Measurements from ENCODE around the gene LASP1. TPM values are rescaled to one million over a fixed set of nuclear protein-coding genes. Genes with fewer than 3 reads are reported as not detected.

The LASP1 gene
- 158 and 173 TPM in 2 replicates for total RNA-seq

GRCh38 chr17:38869526-38870258 is at the start of gene LASP1:
Gene LASP1 (plus strand): TSS chr17:38870058. CDS start chr17:38870190, 132 bp downstream.

GRCh38 chr17:38824899-38825761 is 44.7 kb upstream of the LASP1 start, which contains the start of gene CWC25:
Gene CWC25 (minus strand): TSS chr17:38825321. CDS start chr17:38825183, 138 bp downstream.

GRCh38 chr17:38853292-38854219 is 16.3 kb upstream of the LASP1 start, which contains the start of gene RPL23:
Gene RPL23 (minus strand): TSS chr17:38853721. CDS start chr17:38853710, 11 bp downstream.

GRCh38 chr17:38925263-38925995 is 55.6 kb downstream of the LASP1 start, which contains the start of gene LASP1NB:
Gene LASP1NB (plus strand): TSS chr17:38925614.

GRCh38 chr17:38967290-38967738 is 97.5 kb downstream of the LASP1 start, which contains the start of gene FBXO47:
Gene FBXO47 (minus strand): TSS chr17:38967403. CDS start chr17:38963025, 4,378 bp downstream.

Small RNA genes within 50 kb of the gene (small RNA-seq; reads per million reads assigned to genes)
- gene MIR4727 (0.14 reads per million), gene MIR6779 (not detected), gene SNORA21 (not detected), gene SNORA21B (not detected)

Other genes starting within 250 kb of the LASP1 start
- 2.6 and 3.9 TPM in 2 replicates for gene EPOP, start 195.1 kb upstream of the LASP1 start, total RNA-seq
- 28.3 and 42.2 TPM in 2 replicates for gene MLLT6, start 164.8 kb upstream of the LASP1 start, total RNA-seq
- 4.4 and 5.5 TPM in 2 replicates for gene CISD3, start 139.7 kb upstream of the LASP1 start, total RNA-seq
- gene PCGF2, start 121.7 kb upstream of the LASP1 start, total RNA-seq = 3.1 and 4.4 TPM in 2 replicates
- gene PSMB3, start 117.3 kb upstream of the LASP1 start, total RNA-seq = 303 and 422 TPM in 2 replicates
- gene PIP4K2B, start 70.5 kb upstream of the LASP1 start, total RNA-seq = 48.3 and 50.0 TPM in 2 replicates
- 9.2 and 9.9 TPM in 2 replicates for gene CWC25, start 44.7 kb upstream of the LASP1 start, total RNA-seq
- 1,031 and 1,729 TPM in 2 replicates for gene RPL23, start 16.3 kb upstream of the LASP1 start, total RNA-seq
- not detected in 2 replicates for gene FBXO47, start 97.3 kb downstream of the LASP1 start, total RNA-seq